Panc1 (cell line): ENCODE data around the gene MAP3K20.

Experiments used
- SIN3A ChIP-seq: IDR thresholded peaks from 2 replicates; pipeline ENCODE4 v1.6.1; 2012; ENCODE audit warnings: low read depth, mild to moderate bottlenecking, low read length, moderate library complexity, borderline replicate concordance; ENCODE audit not compliant: insufficient read depth
- TF ChIP-seq, protein P1 (sequence below): fragments of 450-650 bp; IDR thresholded peaks from 2 replicates; pipeline ENCODE4 v1.5.1; 2017; ENCODE audit warnings: mild to moderate bottlenecking

DNA sequence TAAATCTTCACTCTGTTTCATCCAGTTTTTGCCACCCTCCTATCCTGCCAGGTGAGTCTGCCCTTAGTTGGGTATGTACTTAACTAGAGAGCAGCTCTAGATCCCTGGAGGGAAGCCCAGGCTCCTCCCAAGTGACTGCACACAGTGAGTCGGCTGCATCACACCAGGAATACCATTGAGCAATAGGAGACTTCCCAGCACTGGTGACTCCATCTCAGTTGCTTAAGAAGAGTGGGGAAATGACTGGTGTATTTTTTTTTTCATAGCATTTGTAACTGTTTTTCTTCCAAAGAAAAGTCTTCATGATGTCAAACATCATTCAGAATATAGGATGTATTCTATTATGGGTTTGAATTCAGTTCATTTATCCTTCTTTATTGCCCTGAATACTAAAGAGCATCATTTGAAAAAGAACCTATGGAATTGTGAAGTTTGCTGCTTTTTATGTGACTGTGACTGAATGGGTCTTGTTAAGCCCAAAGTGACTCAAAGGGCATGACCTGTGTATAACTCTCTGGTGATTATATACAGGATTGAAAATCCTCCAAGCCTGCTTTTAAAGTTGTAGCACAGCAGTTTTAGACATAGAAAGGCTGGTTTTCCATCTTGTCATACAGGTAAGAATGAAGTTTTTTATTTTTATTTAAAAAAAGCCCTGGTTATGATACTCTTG, 84.3 kb downstream of the MAP3K20 start:
- TF ChIP-seq, protein P1, sequence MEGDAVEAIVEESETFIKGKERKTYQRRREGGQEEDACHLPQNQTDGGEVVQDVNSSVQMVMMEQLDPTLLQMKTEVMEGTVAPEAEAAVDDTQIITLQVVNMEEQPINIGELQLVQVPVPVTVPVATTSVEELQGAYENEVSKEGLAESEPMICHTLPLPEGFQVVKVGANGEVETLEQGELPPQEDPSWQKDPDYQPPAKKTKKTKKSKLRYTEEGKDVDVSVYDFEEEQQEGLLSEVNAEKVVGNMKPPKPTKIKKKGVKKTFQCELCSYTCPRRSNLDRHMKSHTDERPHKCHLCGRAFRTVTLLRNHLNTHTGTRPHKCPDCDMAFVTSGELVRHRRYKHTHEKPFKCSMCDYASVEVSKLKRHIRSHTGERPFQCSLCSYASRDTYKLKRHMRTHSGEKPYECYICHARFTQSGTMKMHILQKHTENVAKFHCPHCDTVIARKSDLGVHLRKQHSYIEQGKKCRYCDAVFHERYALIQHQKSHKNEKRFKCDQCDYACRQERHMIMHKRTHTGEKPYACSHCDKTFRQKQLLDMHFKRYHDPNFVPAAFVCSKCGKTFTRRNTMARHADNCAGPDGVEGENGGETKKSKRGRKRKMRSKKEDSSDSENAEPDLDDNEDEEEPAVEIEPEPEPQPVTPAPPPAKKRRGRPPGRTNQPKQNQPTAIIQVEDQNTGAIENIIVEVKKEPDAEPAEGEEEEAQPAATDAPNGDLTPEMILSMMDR: no peak
- no peak for TF ChIP-seq SIN3A
